Esophagus muscularis mucosa (tissue), 3 donors: ENCODE results near the gene CLEC9A.

Source experiments
- EP300 ChIP-seq: sonication (generic); formaldehyde crosslinking; IDR thresholded peaks from one replicate; pipeline ENCODE4 v1.6.1; 2017; ENCODE audit warnings: antibody characterized with exemption
- POLR2AphosphoS5 ChIP-seq, 2 donors: sonication (generic); formaldehyde crosslinking; IDR thresholded peaks; one replicate each; pipeline ENCODE4 v1.6.1; 2017; ENCODE audit warnings: antibody characterized with exemption in 2 of 2

DNA sequence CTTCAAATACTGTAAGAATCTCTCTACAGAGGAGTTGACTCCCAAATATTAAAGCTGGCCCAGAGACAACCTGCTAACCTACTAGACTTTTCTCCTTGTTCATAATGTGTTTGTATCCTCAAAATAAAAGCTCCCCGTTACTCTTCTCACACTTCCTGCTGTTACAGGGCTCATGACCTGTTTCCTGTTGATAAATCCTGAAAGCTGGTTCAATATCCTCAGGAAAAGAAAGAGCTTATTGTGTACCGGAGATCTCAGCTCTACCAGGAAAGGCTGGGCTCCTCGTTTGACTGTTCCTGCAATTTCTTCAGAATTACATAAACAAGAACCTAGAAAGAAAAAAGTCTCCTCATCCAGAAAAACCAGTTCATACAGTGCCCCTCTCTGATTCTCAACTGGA lies 37.5 kb downstream of the CLEC9A start:
- TF ChIP-seq EP300 (no peak), POLR2AphosphoS5 (IDR thresholded peaks at IDR 0.05) (peak; percentile 55 to 59)
